NCI-H345 treated with DMSO at 0.1 percent for 48 hours (cell line): ENCODE data around the gene OR51G2.
"Not testable (repeated sequence)": the region's sequence is repeated elsewhere in the genome, so short reads cannot be mapped to it uniquely, and the experiment has no call there.

Experiments used
- DNase-seq: peaks from one replicate; lab custom pipeline; 2025; ENCODE audit not compliant: unreplicated experiment; lab: John Stamatoyannopoulos, UW

Gene OR51G2

DNA sequence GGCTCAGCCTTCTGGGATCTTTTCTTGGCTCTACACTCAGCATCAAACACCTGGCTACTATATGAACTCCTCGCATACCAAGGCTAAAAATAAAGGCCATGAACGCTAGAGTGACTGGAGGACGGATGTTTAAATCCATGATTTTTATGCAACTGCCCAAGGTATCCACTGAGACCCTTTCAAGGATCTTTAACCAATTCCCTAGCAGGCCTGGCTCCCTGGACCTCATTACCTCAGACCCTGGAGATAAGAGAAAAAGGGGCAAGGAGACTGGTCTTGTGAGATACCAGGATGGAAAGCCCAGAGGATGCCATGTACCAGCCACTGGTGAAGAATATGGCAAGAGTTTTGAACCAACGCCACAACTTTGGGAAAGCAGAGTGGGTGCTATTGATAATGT is at the start of gene OR51G2:
Gene OR51G2 (minus strand): TSS at position 101 of the 400 bp plus-strand sequence. CDS start 3,687 bp downstream, outside the sequence.
- no peak for DNase-seq

GRCh38 chr11:4962816-4963215 is 43.7 kb upstream of the OR51G2 start:
- no peak for DNase-seq

- no peak for DNase-seq
Observed at GRCh38 chr11:4960877-4961276, 41.7 kb upstream of the OR51G2 start.

- no peak for DNase-seq
Observed at GRCh38 chr11:4957396-4957795, 38.2 kb upstream of the OR51G2 start.

GRCh38 chr11:4955613-4956012 is 36.5 kb upstream of the OR51G2 start, which contains the start of gene OR51A2:
Gene OR51A2 (minus strand): TSS chr11:4955713. CDS start chr11:4955713, 0 bp downstream.
- not testable (repeated sequence) for DNase-seq

GRCh38 chr11:4947505-4947904 is 28.4 kb upstream of the OR51G2 start, which contains the start of gene OR51A4:
Gene OR51A4 (minus strand): TSS chr11:4947605. CDS start chr11:4947100, 505 bp downstream.
- no peak for DNase-seq

DNA sequence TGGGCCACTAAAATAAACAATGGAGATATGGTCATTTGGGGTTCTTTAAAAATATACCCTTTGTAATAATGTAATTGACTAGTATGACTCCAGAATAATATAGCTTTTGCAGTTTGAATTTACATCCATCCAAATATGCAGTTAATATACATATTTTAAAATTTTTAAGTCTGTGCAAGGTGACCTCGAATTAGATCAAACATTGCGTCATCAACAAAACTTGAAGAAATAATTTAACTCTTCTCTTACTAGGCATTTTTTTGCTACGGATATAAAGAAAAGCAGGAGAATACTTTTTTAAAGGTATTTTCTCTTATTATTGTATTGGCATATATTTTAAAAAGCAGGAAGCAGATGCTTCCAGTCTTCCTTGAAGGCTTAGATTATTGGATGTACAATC is 17.6 kb upstream of the OR51G2 start:
- no peak for DNase-seq

DNA sequence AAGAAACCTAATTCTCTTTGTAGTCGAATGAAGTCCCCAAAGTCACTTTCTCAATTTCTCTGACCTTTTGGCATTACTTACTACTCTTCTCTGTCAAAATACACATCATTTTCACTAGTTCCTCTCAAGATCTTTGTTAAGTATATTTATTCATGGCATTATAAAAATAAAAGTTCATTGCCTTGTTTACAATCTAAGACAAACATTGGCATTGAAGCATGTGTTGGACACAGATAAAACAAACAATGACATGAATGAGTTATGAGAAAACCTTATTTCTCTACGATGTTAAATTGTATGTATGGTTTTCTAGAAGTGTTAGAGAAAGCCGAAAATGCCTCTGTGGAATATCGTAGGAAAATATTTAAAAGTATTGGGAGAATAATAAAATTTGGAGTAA is 13.6 kb upstream of the OR51G2 start:
- no peak for DNase-seq

- DNase-seq: no peak
Observed at GRCh38 chr11:4926608-4927007, 7.5 kb upstream of the OR51G2 start.

DNA sequence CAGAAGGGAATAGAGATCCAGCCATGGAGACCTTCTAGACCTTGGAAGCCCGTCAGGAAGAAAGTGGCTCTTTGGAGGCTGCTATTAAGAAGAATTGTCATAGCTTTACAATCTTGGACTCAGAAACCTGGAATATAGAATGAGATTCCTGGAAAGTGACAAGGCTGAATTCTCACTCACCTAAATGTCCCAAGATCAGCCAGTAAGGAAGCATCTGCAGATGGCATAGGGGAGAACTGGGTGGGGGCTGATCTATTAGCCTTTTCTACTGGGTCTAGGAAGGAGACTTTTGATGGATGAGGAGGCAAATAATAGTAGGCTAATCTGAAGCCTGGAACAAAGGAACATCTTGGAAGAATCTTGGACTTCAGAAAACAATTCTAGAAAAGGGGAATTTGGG is 5.1 kb upstream of the OR51G2 start, which contains the start of gene OR51G1:
Gene OR51G1 (minus strand): TSS at position 101 of the 400 bp plus-strand sequence. CDS start 0 bp downstream, at position 101.
- no peak for DNase-seq

DNA sequence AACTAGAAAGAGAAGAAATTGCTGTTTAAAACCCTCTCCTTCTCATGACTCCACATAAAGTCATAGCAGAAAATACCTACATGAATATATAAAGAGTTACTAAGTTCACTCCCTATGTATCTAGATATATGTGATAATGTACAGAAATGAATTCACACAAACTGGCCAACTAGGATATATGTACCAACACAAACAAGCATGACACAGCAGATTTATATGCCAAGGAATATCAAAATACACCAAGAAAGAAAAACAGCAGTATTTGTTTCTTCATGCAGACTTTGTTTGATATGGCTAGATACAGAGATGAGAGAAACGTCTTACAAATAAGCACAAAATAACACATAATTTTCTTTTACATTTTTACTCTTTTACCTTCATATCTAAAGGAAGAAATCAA is 3.2 kb upstream of the OR51G2 start:
- DNase-seq: no peak

GRCh38 chr11:4921796-4922195 is 2.6 kb upstream of the OR51G2 start:
- no peak for DNase-seq

DNA sequence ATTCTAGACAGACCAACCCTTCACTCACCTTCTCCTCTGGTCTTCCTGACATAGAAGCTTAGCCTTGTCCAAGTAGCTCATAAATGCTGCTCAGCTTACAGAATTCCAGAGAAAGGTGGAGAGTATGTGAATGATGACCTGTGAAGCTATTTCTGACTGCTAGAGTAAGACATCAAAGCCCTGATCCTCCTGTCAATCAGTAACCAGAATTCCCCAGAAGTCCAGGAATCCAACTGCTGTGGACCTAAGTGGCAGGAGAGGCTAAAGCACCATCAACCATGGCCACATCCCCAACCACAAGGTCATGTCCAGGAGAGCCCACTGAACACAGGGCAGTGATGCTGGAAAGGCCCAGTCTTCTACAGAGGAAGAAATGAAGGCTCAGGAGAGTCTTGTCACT is 2.6 kb downstream of the OR51G2 start:
- no peak for DNase-seq

DNA sequence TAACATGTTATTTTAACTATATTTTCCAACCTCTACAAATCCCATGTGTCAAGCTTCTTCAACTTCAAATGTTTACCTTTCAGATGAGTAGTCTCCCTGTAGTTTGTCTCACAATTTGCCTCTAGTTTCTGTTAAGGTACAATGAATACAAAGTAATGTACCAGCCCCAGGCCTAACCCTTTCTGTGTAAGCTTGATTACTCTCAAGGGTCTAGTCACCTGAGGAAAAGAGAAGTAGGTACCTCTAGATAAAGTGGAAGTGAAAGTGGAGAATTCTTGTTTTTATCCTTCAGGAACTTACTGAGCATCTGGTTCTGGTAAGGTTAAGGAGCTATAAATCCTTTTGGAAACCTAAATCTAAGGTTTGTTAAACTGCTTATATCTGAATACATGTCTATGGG is 15.7 kb downstream of the OR51G2 start, which contains the start of gene OR51A7:
Gene OR51A7 (plus strand): TSS at position 300 of the 400 bp plus-strand sequence. CDS start 3,587 bp downstream, outside the sequence.
- DNase-seq: no peak

GRCh38 chr11:4891996-4892640 is 27.0 kb downstream of the OR51G2 start:
- DNase-seq: no peak

DNA sequence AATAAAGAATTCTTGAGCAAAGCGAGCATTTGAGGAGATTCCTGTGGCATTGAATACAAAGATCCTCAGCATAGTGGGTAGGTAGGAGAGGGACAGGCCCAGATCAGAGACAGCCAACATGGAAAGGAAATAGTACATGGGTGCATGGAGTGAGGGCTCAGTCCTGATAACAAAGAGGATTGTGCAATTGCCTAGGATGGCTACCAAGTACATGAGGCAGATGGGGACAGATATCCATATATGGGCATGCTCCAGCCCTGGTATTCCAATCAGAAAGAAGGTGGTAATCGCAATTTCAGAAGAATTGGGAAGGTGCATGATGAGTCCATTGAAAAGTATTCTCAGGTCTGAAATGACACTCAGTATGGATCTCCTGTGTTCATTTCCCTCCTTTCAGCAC is 28.9 kb downstream of the OR51G2 start:
- DNase-seq: no peak

GRCh38 chr11:4887591-4887990 is 31.6 kb downstream of the OR51G2 start:
- DNase-seq: no peak

GRCh38 chr11:4886186-4886585 is 33.0 kb downstream of the OR51G2 start:
- DNase-seq: no peak

- no peak for DNase-seq
Observed at GRCh38 chr11:4884361-4884760, 34.8 kb downstream of the OR51G2 start.

GRCh38 chr11:4882543-4882942 is 36.6 kb downstream of the OR51G2 start:
- peak; percentile 56 for DNase-seq

GRCh38 chr11:4881860-4882500 is 37.2 kb downstream of the OR51G2 start, which contains the start of gene OR51T1:
Gene OR51T1 (plus strand): TSS chr11:4881900. CDS start chr11:4881900, 0 bp downstream.
- no peak for DNase-seq

DNA sequence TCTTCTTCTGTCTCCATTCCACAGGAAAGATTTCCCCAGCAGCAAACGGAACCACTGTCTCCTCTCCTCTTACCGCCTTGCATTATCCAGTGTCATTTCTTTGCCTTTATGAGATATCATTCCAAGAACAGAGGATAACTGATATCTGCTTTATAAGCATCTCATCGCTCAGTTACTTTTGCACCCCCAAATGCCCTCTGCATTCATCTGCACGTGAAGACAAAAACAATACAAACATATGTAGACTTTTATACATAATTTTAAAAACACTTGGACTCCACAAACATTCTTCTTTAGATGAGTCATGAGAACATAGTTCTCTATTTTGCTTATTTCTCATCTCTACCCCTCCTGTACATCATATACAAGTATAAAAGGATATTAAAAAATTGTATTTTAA is 38.0 kb downstream of the OR51G2 start:
- no peak for DNase-seq
